SK-N-MC (cell line): ENCODE measurements around the gene ADAMTSL1.

Experiments
- DNase-seq: peaks from one replicate; pipeline ENCODE4 v3.0.0-alpha.2; 2011; ENCODE audit warnings: low read depth, low spot score
- H3K27ac ChIP-seq: fragments of 200-600 bp; sonication (generic); 2 replicates; pipeline ENCODE4 v1.5.1; 2016; ENCODE audit warnings: mixed run types
- H3K36me3 ChIP-seq: fragments of 200-600 bp; sonication (generic); 2 replicates; pipeline ENCODE4 v1.6.1; 2017; ENCODE audit warnings: antibody characterized with exemption, low read length, mixed read lengths; ENCODE audit not compliant: insufficient read depth
- H3K4me3 ChIP-seq: fragments of 200-600 bp; sonication (generic); 2 replicates; pipeline ENCODE4 v1.5.1; 2016
- H3K9ac ChIP-seq: fragments of 200-600 bp; sonication (generic); 2 replicates; pipeline ENCODE4 v1.8.0; 2017; ENCODE audit warnings: mixed run types, mixed read lengths; ENCODE audit not compliant: insufficient read length
- H3K9me3 ChIP-seq: fragments of 200-600 bp; sonication (generic); 2 replicates; pipeline ENCODE4 v1.6.1; 2017; ENCODE audit warnings: low read depth, mild to moderate bottlenecking, antibody characterized with exemption, low read length, moderate library complexity, mixed read lengths
- EZH2 ChIP-seq: fragments of 200-600 bp; sonication (generic); IDR thresholded peaks from one replicate; pipeline ENCODE4 v1.6.1; 2017; ENCODE audit warnings: antibody characterized with exemption
- FOXP2 ChIP-seq: optimal IDR thresholded peaks from 2 replicates; pipeline ENCODE3; 2011; ENCODE audit warnings: mild to moderate bottlenecking, moderate library complexity; ENCODE audit not compliant: insufficient read depth; ENCODE audit errors: extremely low read length, control extremely low read depth
- POLR2AphosphoS5 ChIP-seq: IDR thresholded peaks from 2 replicates; pipeline ENCODE4 v1.6.1; 2012; ENCODE audit warnings: mild to moderate bottlenecking, low read depth, low read length, borderline replicate concordance

Gene ADAMTSL1

GRCh38 chr9:18905883-18906629 is 432.1 kb downstream of the ADAMTSL1 start:
- H3K4me3 ChIP-seq = no peak overlapping the region
- no peaks in the 10 kb centered on the region for H3K36me3 ChIP-seq
- H3K9me3 ChIP-seq = 0 out of 2 replicates have a peak, but pooled peaks cover 4% of the 10 kb centered on the region
- H3K27ac ChIP-seq = no peak overlapping the region
- no peak for TF ChIP-seq EZH2
- no peak for TF ChIP-seq POLR2AphosphoS5
- TF ChIP-seq FOXP2 = no peak
- H3K9ac ChIP-seq = no peak overlapping the region
- DNase-seq = no peak

- TF ChIP-seq EZH2 (no peak), POLR2AphosphoS5 (no peak), FOXP2 (no peak)
- no peak overlapping the region for H3K27ac ChIP-seq
- DNase-seq = no peak
These were observed 432.9 kb downstream of the ADAMTSL1 start for GRCh38 chr9:18906656-18907395.

GRCh38 chr9:18907927-18908625 is 434.1 kb downstream of the ADAMTSL1 start:
- DNase-seq = no peak

More at GRCh38 chr9:18906656-18907395, 432.9 kb downstream of the ADAMTSL1 start:
- H3K36me3 ChIP-seq = no peaks in the 10 kb centered on the region
- H3K9ac ChIP-seq = no peak overlapping the region
- H3K4me3 ChIP-seq = no peak overlapping the region
- H3K9me3 ChIP-seq = no peaks in the 10 kb centered on the region

GRCh38 chr9:18909140-18910018 is 435.4 kb downstream of the ADAMTSL1 start:
- no peaks in the 10 kb centered on the region for H3K36me3 ChIP-seq
- no peak overlapping the region for H3K4me3 ChIP-seq
- no peak overlapping the region for H3K27ac ChIP-seq
- H3K9me3 ChIP-seq = no peaks in the 10 kb centered on the region
- no peak for DNase-seq
- H3K9ac ChIP-seq = no peak overlapping the region
- TF ChIP-seq EZH2 (no peak), FOXP2 (no peak), POLR2AphosphoS5 (no peak)

More at GRCh38 chr9:18907927-18908625, 434.1 kb downstream of the ADAMTSL1 start:
- no peak overlapping the region for H3K27ac ChIP-seq
- H3K4me3 ChIP-seq = no peak overlapping the region
- H3K9me3 ChIP-seq = no peaks in the 10 kb centered on the region
- H3K9ac ChIP-seq = no peak overlapping the region
- H3K36me3 ChIP-seq = no peaks in the 10 kb centered on the region
- TF ChIP-seq POLR2AphosphoS5 (no peak), FOXP2 (no peak), EZH2 (no peak)

- no peaks in the 10 kb centered on the region for H3K36me3 ChIP-seq
- TF ChIP-seq POLR2AphosphoS5 (no peak), FOXP2 (no peak), EZH2 (no peak)
- peak overlapping the region; percentile 32; the same call in 1 of the 2 replicates for H3K27ac ChIP-seq
- DNase-seq = no peak
- H3K9me3 ChIP-seq = no peaks in the 10 kb centered on the region
- peak overlapping the region; percentile 55 for H3K4me3 ChIP-seq
- no peak overlapping the region for H3K9ac ChIP-seq
These were observed 436.5 kb downstream of the ADAMTSL1 start for GRCh38 chr9:18910435-18910834.

- Histone ChIP-seq H3K9me3 (no peaks in the 10 kb centered on the region), H3K36me3 (no peaks in the 10 kb centered on the region), H3K9ac (no peak overlapping the region), H3K4me3 (peak overlapping the region; percentile 55), H3K27ac (peak overlapping the region; percentile 32; the same call in 1 of the 2 replicates)
- TF ChIP-seq EZH2 (no peak), FOXP2 (no peak), POLR2AphosphoS5 (no peak)
- DNase-seq = no peak
These were observed 437.0 kb downstream of the ADAMTSL1 start for GRCh38 chr9:18910916-18911315.

GRCh38 chr9:18911714-18912342 is 437.9 kb downstream of the ADAMTSL1 start:
- no peak overlapping the region for H3K9ac ChIP-seq
- no peak overlapping the region for H3K4me3 ChIP-seq

More at GRCh38 chr9:18911714-18912342, 437.9 kb downstream of the ADAMTSL1 start:
- DNase-seq = no peak
- TF ChIP-seq EZH2 = no peak
- no peak for TF ChIP-seq POLR2AphosphoS5
- no peak for TF ChIP-seq FOXP2
- no peak overlapping the region; the same call in 1 of the 2 replicates for H3K27ac ChIP-seq
- H3K9me3 ChIP-seq = no peaks in the 10 kb centered on the region
- H3K36me3 ChIP-seq = no peaks in the 10 kb centered on the region
